Ovary (tissue), 9 donors: ENCODE data around the gene ZNF888. TPM values are rescaled to one million over a fixed set of nuclear protein-coding genes. Genes with fewer than 3 reads are reported as not detected.
"Not testable (repeated sequence)": the region's sequence is repeated elsewhere in the genome, so short reads cannot be mapped to it uniquely, and the experiment has no call there.

Experiments used
- DNase-seq, 5 donors: peaks; one replicate each; pipeline ENCODE4 v3.0.0-alpha.2; 2019 to 2020
- H3K27ac ChIP-seq, 2 donors: fragments of 200-600 bp; one replicate each; pipeline versions ENCODE4 v1.5.1 to v1.8.0; 2019 to 2022
- H3K27me3 ChIP-seq: fragments of 200-600 bp; one replicate; pipeline ENCODE4 v1.8.0; 2022
- H3K36me3 ChIP-seq: fragments of 200-600 bp; sonication (generic); one replicate; pipeline ENCODE4 v1.5.1; 2019
- H3K4me1 ChIP-seq: one replicate; pipeline ENCODE4 v1.8.1; 2013; ENCODE audit warnings: mild to moderate bottlenecking, moderate library complexity; ENCODE audit not compliant: insufficient read depth
- H3K4me3 ChIP-seq: fragments of 200-600 bp; sonication (generic); one replicate; pipeline ENCODE4 v1.5.1; 2017
- H3K9me3 ChIP-seq, 2 donors: fragments of 200-600 bp in 1 of 2; sonication (generic) in 1 of 2; one replicate each; pipeline versions ENCODE4 v1.5.1 to v1.8.1; 2013 to 2019; ENCODE audit warnings: mild to moderate bottlenecking in 1 of 2, moderate library complexity in 1 of 2
- EP300 ChIP-seq: sonication (generic); formaldehyde crosslinking; IDR thresholded peaks from one replicate; pipeline ENCODE4 v1.6.1; 2017; ENCODE audit warnings: antibody characterized with exemption
- POLR2A ChIP-seq: fragments of 450-650 bp; IDR thresholded peaks from one replicate; pipeline ENCODE4 v1.6.1; 2017; ENCODE audit warnings: antibody characterized with exemption, mild to moderate bottlenecking, moderate library complexity
- WGBS, 3 donors: extraction: QIAGEN DNeasy Blood & Tissue Kit in 1 of 3; methylation state at CpG; one replicate each; pipeline versions ENCODE4 v1.1.5 to v1.1.7; 2013 to 2017; 5-methylcytosine and 5-hydroxymethylcytosine counted together
- intact Hi-C, 4 donors: fragments of 100-400 bp; cut with DNase I; formaldehyde crosslinking; loops; one replicate each; pipeline versions ENCODE4 v1.11.0 to v1.15.1; 2022 to 2023
- polyA plus RNA-seq, 2 donors: library from polyadenylated mRNA; stranded (reverse); fragments of 200-250 nt in 1 of 2; fragments of 350-450 nt in 1 of 2; fragmentation: Illumina TruSeq in 1 of 2; extraction: RNeasy Lipid Tissue Mini Kit (QIAGEN cat#74804) in 1 of 2; gene quantifications; one replicate each; pipeline ENCODE4 v1.2.3, GENCODE V29; 2013 to 2014
- total RNA-seq, 7 donors: library from RNA; depleted of rRNA in 2 of 7; stranded (reverse); fragments of >200 nt in 2 of 7; fragmentation: NEBNext Ultra II Directional in 3 of 7; extraction: Animal tissue kit (Norgen Biotek cat#: 25700) in 3 of 7; gene quantifications; one replicate each; pipeline versions ENCODE4 v1.1.0 to v1.2.4, GENCODE V29; 2016 to 2023
- TF ChIP-seq, protein P1 (sequence below), 3 donors: fragments of 450-650 bp in 2 of 3; fragments of 200-600 bp in 1 of 3; IDR thresholded peaks; one replicate each; pipeline versions ENCODE4 v1.5.1 to v1.8.0; 2016 to 2022; ENCODE audit warnings: antibody characterized with exemption in 3 of 3, mild to moderate bottlenecking in 1 of 3
- donor health status: DM: no; HTN: no; CAD: no; lungs with moderate emphysema.
- donor health status: DM: no; HTN: no; CAD: no.
- donor health status: Bipolar disorder and iron deficiency.
- donor health status: DM: yes; HTN: yes; CAD: no.
- donor health status: DM: no; HTN: no; CAD: no.
- donor health status: DM: yes; HTN: yes; CAD: no.

Gene ZNF888
- total and polyA plus RNA-seq, 9 donors, result 2.6 to 7.9 (median 4.2) TPM

DNA sequence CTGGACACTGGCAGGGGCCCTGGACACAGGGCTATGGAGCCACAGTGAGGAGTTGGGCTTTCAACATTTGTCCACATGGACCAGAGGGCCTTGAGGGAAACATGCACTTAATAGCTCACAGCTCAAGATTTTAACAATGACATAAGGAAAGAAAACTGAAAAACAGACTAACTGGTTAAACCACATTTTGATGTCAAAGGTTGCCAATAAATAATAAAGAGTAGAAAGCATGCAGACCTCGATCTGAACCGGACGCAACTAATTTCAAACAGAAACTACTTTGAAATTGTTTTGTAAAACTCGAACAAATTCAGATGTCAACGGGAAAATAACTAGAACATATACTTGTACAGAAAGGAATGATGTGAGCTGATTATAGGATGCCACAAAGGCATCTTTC lies 15.5 kb upstream of the ZNF888 start:
- Histone ChIP-seq H3K27ac (no peak overlapping the region), H3K36me3 (no peaks in the 10 kb centered on the region), H3K4me1 (no peaks in the 10 kb centered on the region), H3K9me3 (no peaks in the 10 kb centered on the region), H3K27me3 (no peaks in the 10 kb centered on the region), H3K4me3 (no peak overlapping the region)
- intact Hi-C loops, result no loop called here
- TF ChIP-seq, protein P1, sequence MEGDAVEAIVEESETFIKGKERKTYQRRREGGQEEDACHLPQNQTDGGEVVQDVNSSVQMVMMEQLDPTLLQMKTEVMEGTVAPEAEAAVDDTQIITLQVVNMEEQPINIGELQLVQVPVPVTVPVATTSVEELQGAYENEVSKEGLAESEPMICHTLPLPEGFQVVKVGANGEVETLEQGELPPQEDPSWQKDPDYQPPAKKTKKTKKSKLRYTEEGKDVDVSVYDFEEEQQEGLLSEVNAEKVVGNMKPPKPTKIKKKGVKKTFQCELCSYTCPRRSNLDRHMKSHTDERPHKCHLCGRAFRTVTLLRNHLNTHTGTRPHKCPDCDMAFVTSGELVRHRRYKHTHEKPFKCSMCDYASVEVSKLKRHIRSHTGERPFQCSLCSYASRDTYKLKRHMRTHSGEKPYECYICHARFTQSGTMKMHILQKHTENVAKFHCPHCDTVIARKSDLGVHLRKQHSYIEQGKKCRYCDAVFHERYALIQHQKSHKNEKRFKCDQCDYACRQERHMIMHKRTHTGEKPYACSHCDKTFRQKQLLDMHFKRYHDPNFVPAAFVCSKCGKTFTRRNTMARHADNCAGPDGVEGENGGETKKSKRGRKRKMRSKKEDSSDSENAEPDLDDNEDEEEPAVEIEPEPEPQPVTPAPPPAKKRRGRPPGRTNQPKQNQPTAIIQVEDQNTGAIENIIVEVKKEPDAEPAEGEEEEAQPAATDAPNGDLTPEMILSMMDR (IDR thresholded peaks at IDR 0.05), result no peak
- TF ChIP-seq EP300, result no peak
- TF ChIP-seq POLR2A, result no peak
- DNase-seq, result no peak
- 37 to 40% (median 37%) methylated on average over 5 of the region's 5 CpGs for WGBS, 3 donors

DNA sequence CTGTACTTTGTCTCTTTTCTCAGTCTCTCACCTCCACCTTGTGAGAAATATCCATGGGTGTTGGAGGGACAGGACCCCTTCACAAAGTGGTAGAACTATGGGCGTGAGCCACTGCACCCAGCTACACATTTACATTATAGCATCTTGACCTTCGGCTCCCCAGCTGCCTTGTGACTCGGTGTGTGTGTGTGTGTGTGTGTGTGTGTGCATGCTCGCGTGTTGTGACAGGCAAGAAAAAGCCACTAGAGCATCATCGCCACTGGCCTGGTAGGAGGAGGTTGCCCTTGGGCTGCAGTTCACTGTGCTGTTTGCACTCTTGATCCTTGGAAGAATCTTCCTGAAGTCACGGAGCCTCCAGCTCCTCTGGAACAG lies 13.7 kb upstream of the ZNF888 start:
- intact Hi-C loops, result no loop called here
- Histone ChIP-seq H3K36me3 (no peaks in the 10 kb centered on the region), H3K4me3 (no peak overlapping the region), H3K4me1 (no peaks in the 10 kb centered on the region), H3K27me3 (no peaks in the 10 kb centered on the region), H3K27ac (no peak overlapping the region), H3K9me3 (no peaks in the 10 kb centered on the region)
- no peak for TF ChIP-seq POLR2A
- TF ChIP-seq EP300, result no peak
- TF ChIP-seq, protein P1 (IDR thresholded peaks at IDR 0.05), result no peak
- WGBS, 3 donors, result 85 to 91% (median 90%) methylated on average over 7 of the region's 7 CpGs
- no peak for DNase-seq

DNA sequence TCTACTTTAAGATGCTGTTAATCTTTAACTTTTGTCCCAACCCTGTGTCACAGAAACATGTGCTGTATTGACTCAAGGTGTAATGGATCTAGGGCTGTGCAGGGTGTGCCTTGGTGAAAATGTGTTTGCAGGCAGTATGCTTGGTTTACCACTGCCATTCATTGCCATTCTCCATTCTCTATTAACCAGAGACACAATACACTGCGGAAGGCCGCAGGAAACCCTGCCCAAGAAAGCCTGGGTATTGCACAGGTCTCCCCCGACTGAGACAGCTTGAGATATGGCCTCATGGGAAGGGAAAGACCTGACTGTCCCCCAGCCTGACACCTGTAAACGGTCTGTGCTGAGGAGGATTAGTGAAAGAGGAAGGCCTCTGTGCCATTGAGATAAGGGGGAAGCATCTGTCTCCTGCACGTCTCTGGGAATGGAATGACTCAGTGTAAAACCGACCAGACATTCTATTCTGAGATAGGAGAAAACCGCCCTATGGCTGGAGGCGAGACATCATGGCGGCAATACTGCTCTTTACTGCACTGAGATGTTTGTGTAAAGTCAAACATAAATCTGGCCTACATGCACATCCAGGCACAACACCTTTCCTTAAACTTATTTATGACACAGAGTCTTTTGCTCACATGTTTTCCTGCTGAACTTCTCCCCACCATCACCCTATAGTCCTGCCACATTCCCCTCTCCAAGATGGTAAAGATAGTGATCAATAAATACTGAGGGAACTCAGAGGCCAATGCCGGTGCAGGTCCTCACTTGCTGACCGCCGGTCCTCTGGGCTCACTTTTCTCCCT lies 13.1 kb upstream of the ZNF888 start:
- intact Hi-C loops, result no loop called here

DNA sequence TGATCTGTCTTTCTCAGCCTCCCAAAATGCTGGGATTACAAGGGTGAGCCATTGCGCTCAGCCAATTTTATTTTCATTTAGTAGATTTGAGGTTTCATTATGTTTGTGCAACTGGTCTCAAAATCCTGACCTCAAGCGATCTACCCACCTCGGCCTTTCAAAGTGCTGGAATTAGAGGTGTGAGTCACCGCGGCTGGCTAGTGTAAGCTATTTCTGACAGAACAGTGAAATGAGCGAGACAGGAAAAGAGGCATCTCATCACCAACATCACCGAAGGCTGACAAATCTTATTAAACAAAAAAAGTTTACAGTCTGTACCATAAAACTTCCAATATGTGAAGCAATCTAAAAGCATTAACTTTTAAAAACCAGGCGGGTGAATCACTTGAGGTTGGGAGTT lies 12.2 kb upstream of the ZNF888 start:
- Histone ChIP-seq H3K4me3 (no peak overlapping the region), H3K4me1 (no peaks in the 10 kb centered on the region), H3K36me3 (no peaks in the 10 kb centered on the region), H3K27ac (no peak overlapping the region), H3K27me3 (no peaks in the 10 kb centered on the region), H3K9me3 (no peaks in the 10 kb centered on the region)
- DNase-seq, result no peak
- 88 to 96% (median 95%) methylated on average over 8 of the region's 8 CpGs for WGBS, 3 donors
- TF ChIP-seq POLR2A (no peak), EP300 (no peak)
- TF ChIP-seq, protein P1 (IDR thresholded peaks at IDR 0.05), result no peak
- intact Hi-C loops, result no loop called here

More for the DNA sequence above, 13.1 kb upstream of the ZNF888 start:
- Histone ChIP-seq H3K27ac (no peak overlapping the region), H3K36me3 (no peaks in the 10 kb centered on the region), H3K27me3 (no peaks in the 10 kb centered on the region), H3K4me1 (no peaks in the 10 kb centered on the region), H3K9me3 (no peaks in the 10 kb centered on the region), H3K4me3 (no peak overlapping the region)
- WGBS, 3 donors, result 78 to 84% (median 83%) methylated on average over 12 of the region's 12 CpGs
- DNase-seq, result no peak
- TF ChIP-seq EP300 (no peak), POLR2A (no peak)
- TF ChIP-seq, protein P1 (IDR thresholded peaks at IDR 0.05), result no peak

DNA sequence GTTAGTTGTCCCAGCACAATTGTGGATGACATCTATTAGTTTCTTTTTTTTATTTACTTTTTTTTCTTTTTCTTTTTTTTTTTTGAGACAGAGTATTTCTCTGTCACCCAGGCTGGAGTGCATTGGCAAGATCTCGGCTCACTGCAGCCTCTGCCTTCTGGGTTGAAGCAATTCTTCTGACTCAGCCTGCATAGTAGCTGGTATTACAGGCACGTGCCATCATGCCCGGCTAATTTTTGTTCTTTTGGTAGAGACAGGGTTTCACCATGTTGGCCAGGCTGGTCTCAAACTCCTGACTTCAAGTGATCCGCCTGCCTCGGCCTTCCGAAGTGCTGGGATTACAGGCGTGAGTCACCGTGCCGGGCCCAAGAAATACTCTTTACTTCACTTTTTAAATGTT lies 1.4 kb upstream of the ZNF888 start:
- H3K4me3 ChIP-seq, H3K27me3 ChIP-seq, H3K27ac ChIP-seq, intact Hi-C loops, DNase-seq, H3K36me3 ChIP-seq, H3K9me3 ChIP-seq, H3K4me1 ChIP-seq: not testable (repeated sequence)
- WGBS, 3 donors, result 92 to 95% (median 95%) methylated on average over 9 of the region's 9 CpGs
